Suprapubic skin (tissue), 3 donors: ENCODE measurements around the gene EGFR.

Source experiments
- CTCF ChIP-seq, 2 donors: fragments of 200-600 bp in 1 of 2; fragments of 450-650 bp in 1 of 2; sonication (generic) in 1 of 2; IDR thresholded peaks; one replicate each; pipeline ENCODE4 v1.5.1; 2016 to 2019; ENCODE audit warnings: antibody characterized with exemption in 2 of 2, mild to moderate bottlenecking in 1 of 2, moderate library complexity in 1 of 2
- POLR2AphosphoS5 ChIP-seq, 3 donors: sonication (generic); formaldehyde crosslinking; IDR thresholded peaks; one replicate each; pipeline ENCODE4 v1.6.1; 2017; ENCODE audit warnings: antibody characterized with exemption in 3 of 3

- no peak for TF ChIP-seq POLR2AphosphoS5 (IDR thresholded peaks at IDR 0.05)
- no peak for TF ChIP-seq CTCF (IDR thresholded peaks at IDR 0.05)
These were observed 154.9 kb downstream of the EGFR start for GRCh38 chr7:55173671-55174070.
